Endothelial cell of umbilical vein (primary cell): ENCODE results near the gene GRM7. TPM values are rescaled to one million over a fixed set of nuclear protein-coding genes. Genes with fewer than 3 reads are reported as not detected.

ENCODE experiments used
- BruUV-seq: library from RNA; stranded (reverse); fragments of 400-500 nt; replicated peaks from 2 replicates; lab custom pipeline; 2021; lab: Mats Ljungman, UMichigan
- CTCF ChIA-PET: fragments of 300-600, 350-600 bp; sonication (Branson Sonifier 250); formaldehyde crosslinking; loops from one replicate; lab custom pipeline; 2021; ENCODE audit warnings: antibody characterized with exemption, inconsistent platforms; lab: Charles Lee
- POLR2A ChIA-PET: fragments of 300-600, 350-600 bp; sonication (Branson Sonifier 250); formaldehyde crosslinking; loops from one replicate; lab custom pipeline; 2021; ENCODE audit warnings: antibody characterized with exemption, inconsistent platforms; lab: Charles Lee
- DNase-seq: peaks from one replicate; pipeline ENCODE4 v3.0.0-alpha.2; 2011; ENCODE audit warnings: low read depth, low spot score
- FAIRE-seq: peaks from 2 replicates; lab custom pipeline; 2011; peaks lifted over from hg19 to GRCh38; lab: Jason Lieb, UNC
- H2AFZ ChIP-seq: 2 replicates; pipeline ENCODE4 v1.6.0; 2012; ENCODE audit warnings: low read depth, low read length, control low read depth, inconsistent platforms
- H3K27ac ChIP-seq: 2 replicates; pipeline ENCODE4 v1.5.1; 2011; ENCODE audit warnings: low read depth, mild to moderate bottlenecking, control low read depth, low read length, moderate library complexity; ENCODE audit not compliant: insufficient read depth
- H3K27me3 ChIP-seq, 2 experiments: 2 replicates each; pipeline versions ENCODE4 v1.6.0 to v1.6.1; 2011; ENCODE audit warnings: low read length in 2 of 2, mixed read lengths in 1 of 2; ENCODE audit not compliant: control insufficient read depth in 2 of 2, insufficient read depth in 2 of 2
- H3K36me3 ChIP-seq, 2 experiments: 2 replicates in 1 of 2; 3 replicates in 1 of 2; pipeline ENCODE4 v1.5.1; 2011; ENCODE audit warnings: low read length in 2 of 2, mild to moderate bottlenecking in 1 of 2, moderate library complexity in 1 of 2; ENCODE audit not compliant: control insufficient read depth in 2 of 2, insufficient read depth in 2 of 2; ENCODE audit errors: extremely low read depth in 1 of 2
- H3K4me1 ChIP-seq: 3 replicates; pipeline ENCODE4 v1.5.1; 2011; ENCODE audit warnings: mild to moderate bottlenecking, low read length; ENCODE audit not compliant: control insufficient read depth, insufficient read depth; ENCODE audit errors: extremely low read depth
- H3K4me2 ChIP-seq: 2 replicates; pipeline ENCODE4 v1.6.1; 2011; ENCODE audit warnings: low read length, control low read depth, mixed read lengths; ENCODE audit not compliant: insufficient read depth
- H3K4me3 ChIP-seq, 3 experiments: fragments of 200-600 bp in 1 of 3; sonication (generic), shearing (Covaris generic) in 1 of 3; replicated peaks in 1 of 3; 2 replicates each; pipeline ENCODE4 v1.5.1; 2011 to 2016; ENCODE audit warnings: control low read depth in 3 of 3, low read length in 3 of 3, mild to moderate bottlenecking in 2 of 3, inconsistent platforms in 1 of 3, low read depth in 1 of 3, moderate library complexity in 1 of 3; ENCODE audit not compliant: insufficient read depth in 1 of 3
- H3K79me2 ChIP-seq: 2 replicates; pipeline ENCODE4 v1.6.0; 2012; ENCODE audit warnings: low read length, inconsistent platforms; ENCODE audit not compliant: control insufficient read depth, insufficient read depth
- H3K9ac ChIP-seq: replicated peaks from 2 replicates; pipeline ENCODE3; 2011; ENCODE audit warnings: low read length, control low read depth; ENCODE audit not compliant: insufficient read depth; ENCODE audit errors: extremely low read depth
- H3K9me1 ChIP-seq: replicated peaks from 3 replicates; pipeline ENCODE4 v1.6.0; 2011; ENCODE audit warnings: mild to moderate bottlenecking, low read length; ENCODE audit not compliant: control insufficient read depth, insufficient read depth; ENCODE audit errors: extremely low read depth
- H3K9me3 ChIP-seq: replicated peaks from 2 replicates; pipeline ENCODE4 v1.5.1; 2012; ENCODE audit warnings: low read length, inconsistent platforms; ENCODE audit not compliant: control insufficient read depth, insufficient read depth
- H4K20me1 ChIP-seq: replicated peaks from 2 replicates; pipeline ENCODE3; 2011; ENCODE audit warnings: mild to moderate bottlenecking, low read length; ENCODE audit not compliant: control insufficient read depth, insufficient read depth; ENCODE audit errors: extremely low read depth
- CTCF ChIP-seq, 2 donors: IDR thresholded peaks; 1 replicate in 1 of 2; 2 replicates in 1 of 2; pipeline ENCODE4 v1.5.1; 2011; ENCODE audit warnings: low read length in 2 of 2, mild to moderate bottlenecking in 2 of 2, moderate library complexity in 2 of 2, control low read depth in 1 of 2, inconsistent platforms in 1 of 2, low read depth in 1 of 2; ENCODE audit not compliant: insufficient read depth in 1 of 2; ENCODE audit errors: extremely low read depth in 1 of 2
- EZH2 ChIP-seq: IDR thresholded peaks from 2 replicates; pipeline ENCODE4 v1.6.1; 2012; ENCODE audit warnings: borderline replicate concordance, low read depth, mild to moderate bottlenecking, moderate library complexity, low read length, inconsistent platforms; ENCODE audit not compliant: severe bottlenecking
- FOS ChIP-seq: IDR thresholded peaks from 2 replicates; pipeline ENCODE4 v1.6.1; 2011; ENCODE audit warnings: mild to moderate bottlenecking, low read length, moderate library complexity, borderline replicate concordance; ENCODE audit not compliant: insufficient read depth
- JUN ChIP-seq: IDR thresholded peaks from 2 replicates; pipeline ENCODE4 v1.6.1; 2011; ENCODE audit warnings: borderline replicate concordance, low read depth; ENCODE audit not compliant: insufficient read length, insufficient read depth
- MAX ChIP-seq: IDR thresholded peaks from 2 replicates; pipeline ENCODE4 v1.6.1; 2011; ENCODE audit not compliant: insufficient read depth, insufficient read length
- MYC ChIP-seq: IDR thresholded peaks from one replicate; pipeline ENCODE4 v1.6.1; 2011; ENCODE audit warnings: mild to moderate bottlenecking, low read depth, low read length
- POLR2A ChIP-seq: IDR thresholded peaks from 2 replicates; pipeline ENCODE4 v1.6.1; 2012; ENCODE audit warnings: low read depth, mild to moderate bottlenecking, control low read depth, low read length
- POLR2AphosphoS5 ChIP-seq: IDR thresholded peaks from 2 replicates; pipeline ENCODE4 v1.6.1; 2012; ENCODE audit warnings: low read depth, mild to moderate bottlenecking, control low read depth, low read length, moderate library complexity; ENCODE audit not compliant: insufficient read depth
- dilution Hi-C: fragments of 300-500 bp; cut with MboI; formaldehyde crosslinking; loops from one replicate; pipeline ENCODE4 v1.15.0; 2019; ENCODE audit warnings: low sequenced_read_pairs; ENCODE audit not compliant: extremely low pct_ligation_motif_present
- intact Hi-C: fragments of 100-400 bp; cut with micrococcal nuclease; formaldehyde crosslinking; loops from one replicate; pipeline ENCODE4 v1.10.0; 2022
- polyA plus RNA-seq, 4 experiments: library from polyadenylated mRNA; depleted of rRNA in 3 of 4; stranded (reverse) in 3 of 4; unstranded in 1 of 4; fragments of >200 nt; gene quantifications; 2 replicates each; pipeline versions ENCODE4 v1.2.1 to v1.2.3, GENCODE V29; 2011 to 2012; ENCODE audit warnings: missing spikeins in 1 of 4
- total RNA-seq: library from RNA; stranded (reverse); gene quantifications from 2 replicates; pipeline ENCODE4 v1.2.3, GENCODE V29; 2021

The GRM7 gene
- total and polyA plus RNA-seq, 2 donors (not counting 3 experiments of a cell fraction or from before 2014, with no cell fraction given) = 0.12 TPM; not detected in 1

- H4K20me1 ChIP-seq = no peaks in the 10 kb centered on the region
- no peak for FAIRE-seq
- ChIA-PET CTCF (no interaction called here), POLR2A (no interaction called here)
- H2AFZ ChIP-seq = no peak overlapping the region
- no peak overlapping the region for H3K27ac ChIP-seq
- H3K79me2 ChIP-seq = no peaks in the 10 kb centered on the region
- H3K9me3 ChIP-seq = no peaks in the 10 kb centered on the region
- no peaks in the 10 kb centered on the region for H3K27me3 ChIP-seq
- BruUV-seq = no TSS peak
- no peak overlapping the region for H3K9ac ChIP-seq
- no peaks in the 10 kb centered on the region for H3K9me1 ChIP-seq
- TF ChIP-seq EZH2 (no peak), POLR2A (no peak), POLR2AphosphoS5 (no peak), CTCF (IDR thresholded peaks at IDR 0.05; ENCODE audit: extremely low read depth in 1 of 2, insufficient read depth in 1 of 2, low read depth in 1 of 2, low read length in 2 of 2) (no peak), MYC (no peak), MAX (no peak), FOS (no peak), JUN (no peak)
- H3K4me2 ChIP-seq = no peak overlapping the region
- no peaks in the 10 kb centered on the region for H3K4me1 ChIP-seq
- dilution Hi-C loops (no loop called here), intact Hi-C loops (no loop called here)
- no peaks in the 10 kb centered on the region for H3K36me3 ChIP-seq
- DNase-seq = no peak
- H3K4me3 ChIP-seq = no peak overlapping the region
Measured at GRCh38 chr3:7745711-7746110, 884.8 kb downstream of the GRM7 start.
